ENCODE results near the gene RAB39B.

RAB39B gene

DNA sequence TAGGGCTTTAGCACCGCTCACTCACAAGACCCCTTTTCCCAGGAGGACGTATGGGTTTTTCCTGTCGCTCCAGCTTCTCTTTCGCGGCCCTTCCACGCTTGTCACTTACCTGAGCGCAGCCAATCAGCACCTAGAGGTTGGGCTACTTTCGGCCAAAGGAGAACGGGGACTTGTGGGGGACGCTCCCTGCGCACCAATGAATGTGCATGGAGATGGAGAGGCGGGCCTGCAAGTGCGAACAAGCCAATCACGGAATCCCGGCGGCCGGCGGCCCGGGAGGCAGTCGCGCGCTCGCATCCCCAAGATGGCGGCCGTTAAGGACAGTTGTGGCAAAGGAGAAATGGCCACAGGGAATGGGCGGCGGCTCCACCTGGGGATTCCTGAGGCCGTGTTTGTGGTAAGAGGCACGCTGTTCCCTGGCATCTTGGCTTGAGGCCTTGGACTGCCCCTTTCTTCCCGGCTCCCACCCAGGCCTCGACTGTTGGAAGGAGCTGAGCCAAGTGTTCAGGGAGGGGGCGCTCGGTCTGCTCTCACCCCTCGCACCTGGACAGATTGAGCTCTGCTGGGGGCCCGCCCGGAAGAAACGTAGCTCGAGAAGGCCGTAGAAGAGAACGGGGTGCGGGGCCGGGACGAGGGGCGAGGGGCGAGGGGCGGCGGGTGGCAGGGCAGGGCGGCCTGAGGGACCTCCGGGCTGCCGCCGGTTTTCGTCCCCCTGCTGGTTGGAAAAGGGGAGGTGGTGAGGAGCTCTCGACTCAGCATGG, 47.9 kb downstream of the RAB39B start, which contains the start of gene VBP1:
Gene VBP1 (plus strand): TSS at position 282 of the 761 bp plus-strand sequence. CDS start 23 bp downstream, at position 305.
- peak; percentile 96 for DNase-seq (ENCODE audit: low read depth)
- H3K4me3 ChIP-seq (ENCODE audit: low read length): peak within 1 kb of the TSS; percentile 84
- TF ChIP-seq, protein P1, sequence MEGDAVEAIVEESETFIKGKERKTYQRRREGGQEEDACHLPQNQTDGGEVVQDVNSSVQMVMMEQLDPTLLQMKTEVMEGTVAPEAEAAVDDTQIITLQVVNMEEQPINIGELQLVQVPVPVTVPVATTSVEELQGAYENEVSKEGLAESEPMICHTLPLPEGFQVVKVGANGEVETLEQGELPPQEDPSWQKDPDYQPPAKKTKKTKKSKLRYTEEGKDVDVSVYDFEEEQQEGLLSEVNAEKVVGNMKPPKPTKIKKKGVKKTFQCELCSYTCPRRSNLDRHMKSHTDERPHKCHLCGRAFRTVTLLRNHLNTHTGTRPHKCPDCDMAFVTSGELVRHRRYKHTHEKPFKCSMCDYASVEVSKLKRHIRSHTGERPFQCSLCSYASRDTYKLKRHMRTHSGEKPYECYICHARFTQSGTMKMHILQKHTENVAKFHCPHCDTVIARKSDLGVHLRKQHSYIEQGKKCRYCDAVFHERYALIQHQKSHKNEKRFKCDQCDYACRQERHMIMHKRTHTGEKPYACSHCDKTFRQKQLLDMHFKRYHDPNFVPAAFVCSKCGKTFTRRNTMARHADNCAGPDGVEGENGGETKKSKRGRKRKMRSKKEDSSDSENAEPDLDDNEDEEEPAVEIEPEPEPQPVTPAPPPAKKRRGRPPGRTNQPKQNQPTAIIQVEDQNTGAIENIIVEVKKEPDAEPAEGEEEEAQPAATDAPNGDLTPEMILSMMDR (conservative IDR thresholded peaks at IDR 0.05; ENCODE audit: low read length): peak; percentile 51

DNA sequence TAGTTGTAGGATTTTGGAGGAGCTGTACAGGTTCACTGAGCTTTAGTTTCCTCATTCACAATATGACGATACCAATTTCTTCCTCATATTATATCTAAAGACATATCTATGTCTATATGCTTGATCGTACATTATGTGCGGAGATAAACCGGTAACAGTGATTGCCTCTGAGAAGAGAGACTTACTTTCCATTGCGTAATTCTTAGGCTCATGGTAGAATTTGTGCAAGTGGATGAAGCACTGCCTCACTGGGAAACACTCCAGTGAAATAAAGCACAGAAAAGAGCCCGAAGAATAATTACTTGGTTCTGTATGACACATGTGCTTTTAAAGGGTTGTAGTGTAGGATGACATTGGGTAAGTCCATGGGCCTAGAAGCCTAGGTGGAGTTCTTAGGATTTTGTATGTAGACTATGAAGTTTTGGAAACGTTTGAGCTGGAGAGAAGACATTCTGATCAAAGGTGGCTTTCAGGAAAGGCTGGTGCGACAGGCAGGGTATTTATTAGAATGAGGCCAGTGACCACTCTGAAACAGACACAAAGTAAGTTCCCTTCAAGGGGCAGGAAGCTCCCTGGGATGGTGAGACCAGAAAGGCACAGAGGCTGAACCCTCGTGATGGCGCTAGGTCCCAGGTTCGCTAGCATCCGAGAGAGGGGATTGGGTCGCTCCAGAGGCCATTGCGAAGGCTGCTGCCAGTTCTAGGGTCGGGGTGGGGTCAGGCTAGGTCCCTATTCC, 48.7 kb downstream of the RAB39B start:
- peak overlapping the region; percentile 73 for H3K4me3 ChIP-seq (ENCODE audit: low read length)
- TF ChIP-seq, protein P1 (conservative IDR thresholded peaks at IDR 0.05; ENCODE audit: low read length): no peak
- DNase-seq (ENCODE audit: low read depth): no peak

DNA sequence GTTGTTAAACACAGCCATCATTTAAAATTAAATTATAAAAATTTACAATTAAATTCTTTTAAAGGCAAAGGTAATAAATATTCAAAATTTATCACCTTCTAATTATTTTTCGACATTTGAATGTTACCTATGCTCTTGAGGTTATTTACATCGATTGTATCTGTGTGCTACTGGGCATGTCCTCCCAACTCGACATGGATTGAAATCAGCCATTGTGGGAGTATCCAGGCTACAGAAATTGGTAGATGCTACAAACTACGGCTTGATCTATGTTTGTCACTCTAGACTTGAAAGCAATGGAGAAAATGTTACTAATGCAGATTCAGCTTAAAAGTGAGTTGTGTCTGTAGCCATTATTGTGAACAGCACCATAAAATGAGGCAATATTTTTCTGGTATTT, 50.6 kb downstream of the RAB39B start:
- DNase-seq (ENCODE audit: low read depth): no peak
- H3K4me3 ChIP-seq (ENCODE audit: low read length): no peak overlapping the region
- TF ChIP-seq, protein P1 (conservative IDR thresholded peaks at IDR 0.05; ENCODE audit: low read length): no peak

DNA sequence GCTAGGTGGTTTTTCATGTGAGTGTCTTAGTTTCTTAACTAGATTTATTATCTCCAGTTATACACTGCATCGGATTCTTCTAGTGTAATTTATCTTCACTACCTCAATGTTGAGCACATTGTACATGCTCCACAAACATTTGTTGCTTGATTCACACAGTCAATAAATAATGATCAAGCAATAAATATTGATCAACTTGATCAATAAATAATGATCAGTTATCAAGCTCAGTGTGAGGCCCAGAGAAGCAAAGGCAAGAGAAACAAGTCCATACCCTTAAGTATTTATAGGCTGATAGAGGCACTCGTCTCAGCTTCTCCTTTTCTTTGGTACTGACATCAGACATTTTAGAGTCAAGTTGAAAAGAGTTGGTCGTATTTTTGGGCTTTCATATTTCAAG, 53.1 kb downstream of the RAB39B start:
- H3K4me3 ChIP-seq (ENCODE audit: low read length): no peak overlapping the region
- TF ChIP-seq, protein P1 (conservative IDR thresholded peaks at IDR 0.05; ENCODE audit: low read length): no peak
- DNase-seq (ENCODE audit: low read depth): no peak
